A549 (cell line): ENCODE measurements around the gene MERTK.

Source experiments
- CHD2 ChIP-seq: fragments of 150-350 bp; IDR thresholded peaks from 2 replicates; pipeline ENCODE4 v1.6.1; 2014; ENCODE audit warnings: low read length; ENCODE audit not compliant: partially characterized antibody
- CTCF ChIP-seq: fragments of >200 bp; sonication (Bioruptor Twin); formaldehyde crosslinking; IDR thresholded peaks from 3 replicates; pipeline ENCODE4 v1.5.1; 2016
- ELK1 ChIP-seq: fragments of 150-350 bp; IDR thresholded peaks from 2 replicates; pipeline ENCODE4 v1.6.1; 2014; ENCODE audit warnings: low read depth, mild to moderate bottlenecking, low read length
- EP300 ChIP-seq, 2 experiments: fragments of >200 bp; sonication (Bioruptor Twin); formaldehyde crosslinking; IDR thresholded peaks; 2 replicates in 1 of 2; 3 replicates in 1 of 2; pipeline ENCODE4 v1.6.1; 2016 to 2017
- MAX ChIP-seq: IDR thresholded peaks from 2 replicates; pipeline ENCODE4 v1.6.1; 2012
- POLR2A ChIP-seq: IDR thresholded peaks from 2 replicates; pipeline ENCODE4 v1.6.1; 2012; ENCODE audit warnings: mild to moderate bottlenecking, low read length

GRCh38 chr2:111990375-111990774, 92.0 kb downstream of the MERTK start:
- TF ChIP-seq POLR2A: no peak
- TF ChIP-seq CTCF: no peak
- no peak for TF ChIP-seq MAX
- no peak for TF ChIP-seq EP300 (IDR thresholded peaks at IDR 0.05)
- TF ChIP-seq CHD2: no peak
- no peak for TF ChIP-seq ELK1
